ENCODE data around the gene MYRF.

MYRF gene

DNA sequence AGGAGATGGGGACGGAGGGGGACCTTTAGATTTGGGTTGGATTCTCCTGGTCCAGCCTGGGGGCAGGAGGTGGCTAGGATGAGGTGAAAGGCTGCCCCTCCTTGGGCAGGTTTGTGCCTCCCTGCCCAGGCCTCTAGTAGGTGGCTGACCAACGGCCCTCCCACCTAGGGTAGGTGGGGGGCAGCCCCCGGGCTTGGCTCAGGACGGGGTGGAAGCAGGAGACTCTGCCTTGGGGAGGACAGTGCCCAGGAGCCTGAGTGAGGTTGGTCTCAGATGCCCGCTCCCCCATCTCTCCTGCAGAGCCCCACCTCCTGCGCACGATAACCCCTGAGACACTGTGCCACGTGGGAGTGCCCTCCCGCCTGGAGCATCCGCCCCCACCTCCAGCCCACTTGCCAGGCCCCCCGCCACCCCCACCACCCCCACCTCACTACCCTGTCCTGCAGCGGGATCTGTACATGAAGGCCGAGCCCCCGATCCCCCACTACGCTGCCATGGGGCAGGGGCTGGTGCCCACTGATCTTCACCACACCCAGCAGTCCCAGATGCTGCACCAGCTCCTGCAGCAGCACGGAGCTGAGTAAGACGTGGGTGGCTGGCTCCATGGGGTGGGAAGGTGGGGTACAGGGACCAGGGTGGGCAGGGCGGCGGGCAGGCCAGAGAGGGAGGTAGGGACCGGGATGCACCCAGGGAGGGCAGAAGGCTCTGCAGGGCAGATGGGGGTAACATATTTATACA lies 17.7 kb downstream of the MYRF start:
- Histone ChIP-seq H3K27ac (peak overlapping the region in 1 of 2 donors; percentile 11), H3K4me3 (no peak overlapping the region)
- TF ChIP-seq, protein P1, sequence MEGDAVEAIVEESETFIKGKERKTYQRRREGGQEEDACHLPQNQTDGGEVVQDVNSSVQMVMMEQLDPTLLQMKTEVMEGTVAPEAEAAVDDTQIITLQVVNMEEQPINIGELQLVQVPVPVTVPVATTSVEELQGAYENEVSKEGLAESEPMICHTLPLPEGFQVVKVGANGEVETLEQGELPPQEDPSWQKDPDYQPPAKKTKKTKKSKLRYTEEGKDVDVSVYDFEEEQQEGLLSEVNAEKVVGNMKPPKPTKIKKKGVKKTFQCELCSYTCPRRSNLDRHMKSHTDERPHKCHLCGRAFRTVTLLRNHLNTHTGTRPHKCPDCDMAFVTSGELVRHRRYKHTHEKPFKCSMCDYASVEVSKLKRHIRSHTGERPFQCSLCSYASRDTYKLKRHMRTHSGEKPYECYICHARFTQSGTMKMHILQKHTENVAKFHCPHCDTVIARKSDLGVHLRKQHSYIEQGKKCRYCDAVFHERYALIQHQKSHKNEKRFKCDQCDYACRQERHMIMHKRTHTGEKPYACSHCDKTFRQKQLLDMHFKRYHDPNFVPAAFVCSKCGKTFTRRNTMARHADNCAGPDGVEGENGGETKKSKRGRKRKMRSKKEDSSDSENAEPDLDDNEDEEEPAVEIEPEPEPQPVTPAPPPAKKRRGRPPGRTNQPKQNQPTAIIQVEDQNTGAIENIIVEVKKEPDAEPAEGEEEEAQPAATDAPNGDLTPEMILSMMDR (IDR thresholded peaks at IDR 0.05) = no peak
- DNase-seq (ENCODE audit: low spot score) = no peak

DNA sequence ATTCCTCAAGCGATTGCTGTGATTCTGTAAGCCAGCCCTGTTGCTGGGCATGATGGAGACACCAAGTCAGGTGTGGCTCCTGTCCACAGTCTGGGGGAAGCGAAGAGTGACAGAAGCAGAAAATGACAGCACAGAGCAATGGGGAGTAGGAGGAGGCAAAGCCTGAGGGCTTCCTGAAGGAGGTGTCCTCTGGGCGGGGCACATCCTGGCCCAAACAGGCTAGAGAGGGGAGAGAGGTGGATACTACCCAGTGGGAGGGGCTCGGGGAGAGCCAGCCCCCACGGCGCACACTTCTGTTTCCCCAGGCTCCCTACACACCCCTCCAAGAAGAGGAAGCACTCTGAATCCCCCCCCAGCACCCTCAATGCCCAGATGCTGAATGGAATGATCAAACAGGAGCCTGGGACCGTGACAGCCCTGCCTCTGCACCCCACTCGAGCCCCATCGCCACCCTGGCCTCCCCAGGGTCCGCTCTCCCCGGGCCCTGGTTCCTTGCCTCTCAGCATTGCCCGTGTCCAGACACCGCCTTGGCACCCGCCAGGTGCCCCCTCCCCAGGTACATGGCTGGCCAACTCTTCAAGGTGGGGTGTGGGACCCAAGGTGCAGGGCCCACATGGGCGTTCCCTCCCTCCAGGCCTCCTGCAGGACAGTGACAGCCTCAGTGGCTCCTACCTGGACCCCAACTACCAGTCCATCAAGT lies 18.9 kb downstream of the MYRF start:
- Histone ChIP-seq H3K27ac (no peak overlapping the region), H3K4me3 (no peak overlapping the region)
- TF ChIP-seq, protein P1 (IDR thresholded peaks at IDR 0.05) = no peak
- no peak for DNase-seq (ENCODE audit: low spot score)

DNA sequence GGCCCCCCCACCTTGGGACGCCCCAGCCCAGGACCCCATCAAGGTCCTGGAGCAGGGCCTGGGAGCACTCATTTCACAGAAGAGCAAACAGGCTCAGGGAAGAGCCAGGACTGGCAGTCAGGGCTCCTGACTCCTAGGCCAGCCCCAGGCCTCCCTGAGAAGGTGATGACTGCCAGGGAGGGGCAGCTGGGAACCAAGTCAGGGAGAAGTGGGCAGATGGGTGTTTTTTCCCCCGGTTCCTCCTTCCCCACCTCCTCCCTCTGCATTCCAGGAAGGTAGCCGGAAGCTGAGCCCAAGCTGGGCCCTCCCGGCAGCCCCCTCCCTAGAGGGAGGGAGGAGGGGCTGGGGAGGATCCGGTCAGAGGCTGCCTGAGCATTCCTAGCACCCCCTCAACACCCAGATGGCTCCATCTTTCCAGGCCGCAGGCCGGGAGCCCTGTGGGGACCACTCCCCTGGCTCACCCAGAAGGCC lies 19.6 kb downstream of the MYRF start:
- DNase-seq (ENCODE audit: low spot score) = no peak
- Histone ChIP-seq H3K4me3 (no peak overlapping the region), H3K27ac (no peak overlapping the region)
- TF ChIP-seq, protein P1 (IDR thresholded peaks at IDR 0.05) = no peak

DNA sequence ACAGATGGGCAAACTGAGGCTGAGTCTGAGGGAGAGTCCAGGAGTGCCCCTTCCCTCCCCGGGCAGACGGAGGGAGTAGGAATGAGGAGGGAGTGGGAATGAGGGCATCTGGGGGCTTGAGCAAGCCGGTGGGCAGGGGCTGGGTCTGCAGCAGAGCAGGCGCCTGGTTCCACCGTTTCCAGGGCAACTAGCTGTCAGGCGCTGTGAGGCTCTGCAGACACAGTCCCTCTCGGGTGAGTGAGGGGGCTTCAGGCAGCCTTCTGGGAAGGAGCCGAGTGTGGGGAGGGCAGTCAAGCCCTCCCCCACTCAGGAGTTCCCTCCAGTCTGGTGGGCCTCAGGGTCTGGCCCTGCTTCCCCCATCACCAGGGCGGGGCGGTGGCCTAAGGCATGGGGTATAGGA lies 20.9 kb downstream of the MYRF start:
- Histone ChIP-seq H3K27ac (no peak overlapping the region), H3K4me3 (no peak overlapping the region)
- TF ChIP-seq, protein P1 (IDR thresholded peaks at IDR 0.05) = no peak
- no peak for DNase-seq (ENCODE audit: low spot score)

DNA sequence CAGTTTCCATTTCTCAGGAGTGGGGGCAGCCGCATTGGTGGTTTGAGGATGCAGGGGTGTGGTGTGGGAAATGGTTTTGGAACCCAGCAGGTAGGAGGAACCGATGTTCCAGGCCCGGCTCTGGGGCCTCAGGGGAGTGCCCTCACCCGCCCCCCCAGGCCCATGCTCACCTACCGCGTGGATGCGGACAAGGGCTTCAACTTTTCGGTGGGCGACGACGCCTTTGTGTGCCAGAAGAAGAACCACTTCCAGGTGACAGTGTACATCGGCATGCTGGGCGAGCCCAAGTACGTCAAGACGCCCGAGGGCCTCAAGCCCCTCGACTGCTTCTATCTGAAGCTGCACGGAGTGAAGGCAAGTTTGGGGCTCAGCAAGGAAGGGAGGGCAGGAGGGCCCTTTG lies 21.4 kb downstream of the MYRF start:
- TF ChIP-seq, protein P1 (IDR thresholded peaks at IDR 0.05) = no peak
- Histone ChIP-seq H3K27ac (no peak overlapping the region), H3K4me3 (no peak overlapping the region)
- no peak for DNase-seq (ENCODE audit: low spot score)

DNA sequence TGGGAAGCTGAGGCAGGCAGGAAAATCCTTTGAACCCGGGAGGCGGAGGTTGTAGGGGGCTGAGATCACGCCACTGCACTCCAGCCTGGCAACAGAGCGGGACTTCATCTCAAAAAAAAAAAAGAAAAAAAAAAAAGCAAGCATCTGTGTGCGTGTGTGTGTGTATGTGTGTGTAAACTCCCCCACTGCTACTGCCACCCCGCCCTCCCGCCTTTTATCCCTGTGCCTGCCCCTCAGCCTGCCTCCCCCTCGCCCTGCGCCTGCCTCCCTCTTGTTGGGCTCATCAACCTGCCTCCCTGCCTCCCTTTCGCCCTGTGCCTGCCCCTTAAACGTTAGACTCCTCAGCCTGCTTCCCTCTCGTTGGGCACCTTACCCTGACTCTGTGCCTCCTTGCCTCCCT lies 22.0 kb downstream of the MYRF start:
- no peak for DNase-seq (ENCODE audit: low spot score)
- TF ChIP-seq, protein P1 (IDR thresholded peaks at IDR 0.05) = no peak
- no peak overlapping the region for H3K4me3 ChIP-seq
- no peak overlapping the region for H3K27ac ChIP-seq

DNA sequence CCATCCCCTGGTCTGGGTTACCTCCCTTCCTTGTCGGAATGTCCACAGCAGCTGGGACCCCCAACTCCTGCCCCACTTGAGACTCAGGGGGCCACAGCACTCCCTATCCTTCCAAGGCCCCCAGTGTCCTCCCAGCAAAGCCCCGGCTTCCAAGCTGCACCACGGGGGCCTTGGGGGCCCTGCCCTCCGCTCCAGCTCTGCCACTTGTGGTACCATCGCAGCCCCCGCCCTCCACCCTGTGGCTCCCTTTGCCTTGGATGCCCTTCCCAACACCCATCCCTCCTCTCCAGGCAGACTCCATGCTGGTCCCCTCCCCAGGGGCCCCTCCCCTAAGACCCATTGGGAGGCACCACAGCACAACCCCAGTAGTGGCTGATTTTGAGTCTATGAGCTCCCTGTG lies 22.7 kb downstream of the MYRF start:
- Histone ChIP-seq H3K4me3 (no peak overlapping the region), H3K27ac (no peak overlapping the region)
- DNase-seq (ENCODE audit: low spot score) = no peak
- TF ChIP-seq, protein P1 (IDR thresholded peaks at IDR 0.05) = no peak
